NCI-H446 (cell line): ENCODE data around the gene PDE8A.

Experiments used
- DNase-seq, 2 experiments: peaks; one replicate each; lab custom pipeline; 2025; lab: John Stamatoyannopoulos, UW

The PDE8A gene

GRCh38 chr15:85034276-85034675 is 52.6 kb downstream of the PDE8A start:
- no peak for DNase-seq

GRCh38 chr15:85035980-85036379 is 54.3 kb downstream of the PDE8A start:
- no peak for DNase-seq

GRCh38 chr15:85036716-85037115 is 55.1 kb downstream of the PDE8A start:
- no peak for DNase-seq

GRCh38 chr15:85037641-85038040 is 56.0 kb downstream of the PDE8A start:
- DNase-seq: no peak

GRCh38 chr15:85041230-85041629 is 59.6 kb downstream of the PDE8A start:
- DNase-seq: no peak

- peak in 1 of 2 experiments; percentile 16 for DNase-seq
These were observed 62.7 kb downstream of the PDE8A start for GRCh38 chr15:85044251-85044853.

- DNase-seq: no peak
These were observed 63.2 kb downstream of the PDE8A start for GRCh38 chr15:85044894-85045293.

- DNase-seq: no peak
These were observed 64.0 kb downstream of the PDE8A start for GRCh38 chr15:85045615-85046014.

GRCh38 chr15:85047271-85047948 is 65.8 kb downstream of the PDE8A start:
- no peak for DNase-seq

GRCh38 chr15:85048430-85048829 is 66.8 kb downstream of the PDE8A start:
- no peak for DNase-seq

GRCh38 chr15:85049805-85050204 is 68.1 kb downstream of the PDE8A start:
- no peak for DNase-seq

- DNase-seq: no peak
These were observed 78.1 kb downstream of the PDE8A start for GRCh38 chr15:85059734-85060133.

GRCh38 chr15:85062560-85062959 is 80.9 kb downstream of the PDE8A start:
- DNase-seq: no peak

GRCh38 chr15:85063088-85063487 is 81.4 kb downstream of the PDE8A start:
- DNase-seq: no peak

- no peak for DNase-seq
These were observed 81.9 kb downstream of the PDE8A start for GRCh38 chr15:85063522-85064079.

GRCh38 chr15:85064710-85065109 is 83.1 kb downstream of the PDE8A start:
- no peak for DNase-seq

- DNase-seq: no peak
These were observed 89.4 kb downstream of the PDE8A start for GRCh38 chr15:85071061-85071460.

- no peak for DNase-seq
These were observed 89.8 kb downstream of the PDE8A start for GRCh38 chr15:85071504-85071903.

- no peak for DNase-seq
These were observed 91.3 kb downstream of the PDE8A start for GRCh38 chr15:85072917-85073316.

- no peak for DNase-seq
These were observed 92.0 kb downstream of the PDE8A start for GRCh38 chr15:85073556-85074194.

- DNase-seq: no peak
These were observed 105.2 kb downstream of the PDE8A start for GRCh38 chr15:85086855-85087254.

- no peak for DNase-seq
These were observed 106.6 kb downstream of the PDE8A start for GRCh38 chr15:85088300-85088699.

- no peak for DNase-seq
These were observed 108.4 kb downstream of the PDE8A start for GRCh38 chr15:85089929-85090597.
